Islet precursor cell (in vitro differentiated cells): Measurements from ENCODE around the gene GATA2.

Experiments
- DNase-seq: peaks from one replicate; pipeline ENCODE4 v3.0.0-alpha.2; 2018

GATA2 gene

GRCh38 chr3:128492671-128493569 lies at the start of gene GATA2:
TSS of gene GATA2 (minus strand) at chr3:128493201. CDS start at chr3:128487031, 6,170 bp downstream.
- peak; percentile 80 for DNase-seq

GRCh38 chr3:128541246-128541645 lies 48.2 kb upstream of the GATA2 start:
- DNase-seq: no peak

GRCh38 chr3:128539376-128539775 lies 46.4 kb upstream of the GATA2 start:
- no peak for DNase-seq

DNA sequence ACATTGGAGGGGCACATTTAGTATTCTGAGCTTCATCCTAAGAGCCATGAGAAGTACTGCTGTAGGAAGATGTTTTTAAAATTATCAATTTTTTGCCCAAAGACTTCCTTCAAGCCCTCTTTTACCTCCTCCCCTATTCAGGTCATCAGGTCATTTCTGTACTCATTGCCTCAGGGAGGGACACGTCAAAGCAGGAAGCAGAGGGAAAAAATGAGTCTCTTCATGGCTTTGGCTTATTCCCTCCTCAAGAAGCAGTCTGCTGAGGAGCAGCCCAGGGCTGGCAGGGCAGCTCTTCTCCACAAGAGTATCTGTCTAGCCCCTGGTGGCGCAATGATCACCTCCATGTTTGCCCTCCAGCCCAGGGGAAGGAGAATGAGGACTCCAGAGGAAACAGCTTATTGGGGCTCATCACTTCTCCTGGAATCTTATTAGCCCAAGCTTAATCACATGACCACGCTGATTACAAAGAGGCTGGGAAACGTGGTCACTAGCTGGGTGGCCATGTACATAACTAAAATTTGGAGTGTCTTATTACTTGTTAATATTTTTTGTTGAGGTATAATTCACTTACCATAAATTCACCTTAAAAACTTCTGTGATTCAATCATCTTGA lies 44.2 kb upstream of the GATA2 start:
- DNase-seq: no peak

GRCh38 chr3:128532012-128532983 lies 39.3 kb upstream of the GATA2 start:
- DNase-seq: no peak

- DNase-seq: no peak
Measured at GRCh38 chr3:128524374-128525299, 31.6 kb upstream of the GATA2 start.

DNA sequence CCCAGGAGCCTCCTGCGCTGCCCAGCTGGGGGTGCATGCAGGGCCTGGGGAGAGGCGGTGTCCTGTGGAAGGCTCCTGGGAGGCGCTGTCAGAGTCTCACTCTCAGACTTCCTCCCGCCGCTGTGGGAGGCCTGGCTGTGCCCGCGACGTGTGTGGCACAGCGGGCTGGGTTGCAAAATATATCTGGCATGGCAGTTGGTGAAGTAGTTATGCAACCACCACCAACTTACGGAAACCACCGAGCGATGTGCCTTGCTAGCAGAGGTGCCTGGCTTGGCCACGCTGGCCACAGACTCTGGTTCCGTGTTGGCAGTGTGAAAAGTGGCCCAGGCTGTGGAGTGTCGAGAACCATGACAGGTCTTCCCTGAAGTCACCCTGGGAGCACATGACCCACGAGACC lies 30.6 kb upstream of the GATA2 start:
- no peak for DNase-seq

DNA sequence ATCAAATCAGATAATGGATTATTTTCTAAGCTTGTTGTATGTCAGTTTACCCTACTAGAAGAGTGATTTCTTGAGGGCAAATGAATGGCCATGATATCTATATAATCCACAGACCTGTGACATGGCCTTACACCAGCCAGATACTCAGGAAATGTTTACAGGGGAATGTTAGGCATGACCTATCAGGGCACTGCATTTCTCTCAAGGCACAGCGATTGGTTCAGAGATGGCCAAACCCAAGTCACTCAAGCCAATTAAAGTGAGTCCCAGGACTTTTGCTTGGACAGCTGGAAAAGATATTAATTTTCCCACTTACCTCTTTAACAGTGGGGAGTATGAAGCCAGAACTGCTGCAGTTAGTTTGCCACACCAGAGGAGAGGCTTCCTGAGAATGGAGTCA lies 28.7 kb upstream of the GATA2 start:
- DNase-seq: no peak

- DNase-seq: peak; percentile 45
Measured at GRCh38 chr3:128518587-128519490, 25.8 kb upstream of the GATA2 start.

- no peak for DNase-seq
Measured at GRCh38 chr3:128517648-128518047, 24.6 kb upstream of the GATA2 start.

GRCh38 chr3:128515967-128516366 lies 23.0 kb upstream of the GATA2 start:
- no peak for DNase-seq

- no peak for DNase-seq
Measured at GRCh38 chr3:128508852-128509251, 15.9 kb upstream of the GATA2 start.

GRCh38 chr3:128506754-128507153 lies 13.8 kb upstream of the GATA2 start:
- DNase-seq: peak; percentile 47

DNA sequence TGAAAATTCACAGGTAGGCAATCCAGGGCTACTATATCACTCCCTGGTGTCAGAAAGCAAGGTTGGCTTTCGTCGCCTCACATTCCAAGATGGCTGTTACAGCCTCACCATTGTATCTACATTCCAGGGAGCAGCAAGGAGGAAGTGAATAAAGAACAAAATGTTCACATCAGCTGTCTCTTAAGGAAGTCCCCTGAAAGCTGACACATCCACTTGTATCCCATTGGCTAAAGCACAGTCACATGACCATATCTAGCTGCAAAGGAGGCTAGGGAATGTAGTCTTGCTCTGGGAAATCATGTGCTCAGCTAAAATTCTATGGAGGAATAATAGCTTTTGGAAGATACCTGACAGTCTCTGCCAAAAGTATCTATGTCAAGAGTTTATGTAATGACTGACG lies 12.8 kb upstream of the GATA2 start:
- DNase-seq: no peak

DNA sequence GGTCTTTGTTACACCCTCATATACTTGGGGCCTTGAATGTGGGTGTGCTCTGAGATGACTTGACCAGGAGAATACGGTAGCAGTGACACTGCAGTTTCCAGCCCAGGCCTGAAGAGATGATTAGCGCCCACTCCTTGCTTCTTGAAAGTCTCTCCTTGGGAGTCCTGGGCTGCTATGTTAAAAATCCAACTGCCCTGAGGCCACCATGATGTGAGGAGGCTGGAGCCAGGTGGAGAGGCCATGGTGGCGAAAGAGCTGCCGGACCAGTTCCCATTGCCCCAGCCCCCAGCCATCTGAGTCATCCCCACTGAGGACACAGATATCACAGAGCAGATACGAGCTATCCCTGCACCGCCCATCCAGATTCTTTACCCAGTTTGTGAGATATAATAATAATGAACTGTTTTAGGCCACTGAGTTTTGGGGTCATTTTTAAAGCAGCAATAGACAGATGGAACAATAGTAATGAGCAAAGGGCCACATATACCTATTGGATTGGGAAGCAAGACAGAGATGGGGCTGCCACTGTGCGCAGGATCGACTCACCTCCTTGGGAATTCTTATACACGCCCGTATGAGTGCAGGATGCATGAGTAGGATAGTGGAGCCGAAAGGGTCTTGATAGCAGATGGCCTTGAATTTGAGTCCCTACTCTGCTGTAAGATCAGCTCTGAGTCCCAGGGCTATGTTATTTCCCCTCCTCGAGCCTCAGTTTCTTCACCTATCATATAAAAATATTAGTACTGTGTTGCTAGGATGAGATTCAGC lies 12.1 kb upstream of the GATA2 start:
- DNase-seq: peak; percentile 94

GRCh38 chr3:128504533-128504915 lies 11.5 kb upstream of the GATA2 start:
- DNase-seq: peak; percentile 39

GRCh38 chr3:128503751-128504532 lies 10.9 kb upstream of the GATA2 start:
- no peak for DNase-seq

DNA sequence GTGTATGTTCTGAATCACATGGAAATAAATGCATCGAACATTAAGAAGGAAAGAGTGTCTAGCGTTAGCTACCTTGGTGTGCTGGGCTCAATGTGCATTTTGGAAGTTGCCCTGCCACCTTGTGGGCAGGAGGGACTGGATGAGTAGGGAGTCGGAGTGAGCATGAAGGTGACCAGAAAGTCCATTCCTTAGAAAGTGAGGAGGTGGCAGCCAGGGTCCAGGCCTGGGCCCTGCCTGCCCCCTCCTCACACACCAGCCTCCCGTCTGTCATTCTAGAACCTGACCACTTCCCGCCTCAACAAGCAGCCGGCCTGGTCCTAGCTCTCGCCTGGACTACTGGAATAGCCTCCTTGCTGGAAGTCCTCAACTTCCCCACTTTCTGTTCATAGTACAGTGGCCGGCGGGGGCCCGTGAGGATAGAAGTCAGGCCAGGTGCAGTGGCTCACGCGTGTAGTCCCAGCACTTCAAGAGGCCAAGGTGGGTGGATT lies 10.2 kb upstream of the GATA2 start:
- DNase-seq: peak; percentile 59

DNA sequence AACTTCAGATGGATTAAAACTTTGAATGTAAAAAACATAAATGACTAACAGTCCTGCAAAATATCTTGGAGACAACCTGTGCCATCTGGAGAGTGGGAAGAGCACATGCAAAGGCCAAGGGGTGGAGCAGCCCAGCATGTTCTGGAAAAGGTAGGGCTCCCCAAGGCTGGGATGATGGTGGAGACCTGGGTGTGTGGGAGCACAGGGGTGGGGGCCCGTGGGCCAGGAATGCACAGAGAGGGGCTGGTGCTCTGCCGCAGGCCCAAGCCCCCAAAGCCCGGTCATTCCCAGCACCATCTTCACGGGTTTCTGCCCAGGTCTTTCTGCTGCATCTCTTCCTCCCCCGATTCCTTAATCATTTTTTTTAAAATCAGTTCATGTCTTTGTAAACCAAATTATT lies 9.7 kb upstream of the GATA2 start:
- DNase-seq: peak; percentile 23
